NCI-H526 treated with DMSO at 0.1 percent for 48 hours (cell line): Measurements from ENCODE around the gene WASF2.
"Not testable (repeated sequence)": the region's sequence is repeated elsewhere in the genome, so short reads cannot be mapped to it uniquely, and the experiment has no call there.

Source experiments
- DNase-seq: peaks from one replicate; lab custom pipeline; 2025; lab: John Stamatoyannopoulos, UW

The WASF2 gene

GRCh38 chr1:27521861-27522431, 32.0 kb upstream of the WASF2 start:
- DNase-seq, result no peak

- DNase-seq, result no peak
These were observed 31.4 kb upstream of the WASF2 start for GRCh38 chr1:27521336-27521831.

GRCh38 chr1:27520651-27521050, 30.7 kb upstream of the WASF2 start:
- no peak for DNase-seq

DNA sequence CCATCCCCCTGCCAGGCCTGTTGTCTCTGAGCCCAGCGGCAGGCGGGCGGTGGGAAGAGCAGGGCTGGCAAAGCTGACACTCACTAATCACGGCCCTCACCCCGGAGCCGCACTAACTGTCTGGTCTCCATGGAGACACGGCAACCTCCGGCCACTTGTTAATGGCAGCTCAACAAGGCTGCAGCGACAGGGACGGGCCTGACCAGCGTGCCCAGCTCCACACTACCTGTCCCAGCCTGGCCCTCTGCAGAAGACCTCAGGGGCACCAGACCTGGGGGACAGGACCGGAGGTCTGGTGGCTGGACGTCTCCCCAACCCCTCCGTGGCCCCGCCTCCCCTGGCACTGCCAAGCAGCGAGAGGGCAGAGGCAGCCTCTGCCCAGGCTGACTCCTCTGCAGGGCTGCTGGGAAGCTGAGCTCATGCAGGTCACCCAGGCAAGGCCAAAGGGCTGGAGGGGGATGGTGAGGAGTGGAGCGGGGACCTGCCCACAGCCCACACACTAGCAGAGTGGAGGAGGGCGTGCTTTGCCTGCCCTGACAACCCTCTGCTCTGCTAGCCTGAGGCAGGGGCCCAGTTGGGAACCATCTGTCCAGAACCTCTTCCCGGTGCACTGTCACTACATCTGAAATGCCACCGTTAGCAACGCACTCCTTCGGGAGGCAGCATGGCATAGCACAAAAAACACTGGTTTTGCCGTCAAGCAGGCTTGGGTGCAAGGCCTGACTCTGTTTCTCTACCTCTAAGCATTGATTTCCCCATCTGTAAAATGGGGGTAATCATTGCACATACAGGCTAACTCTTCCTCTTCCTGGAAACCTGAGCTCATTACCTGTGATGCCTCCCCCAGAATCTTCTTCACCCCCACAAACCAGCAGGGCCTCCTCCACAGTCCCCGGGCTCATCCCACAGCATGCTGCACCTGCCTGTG, 29.6 kb upstream of the WASF2 start:
- peak; percentile 27 for DNase-seq

GRCh38 chr1:27518808-27519207, 28.8 kb upstream of the WASF2 start:
- no peak for DNase-seq

GRCh38 chr1:27517907-27518718, 28.1 kb upstream of the WASF2 start:
- DNase-seq, result no peak

GRCh38 chr1:27517301-27517700, 27.3 kb upstream of the WASF2 start:
- no peak for DNase-seq

DNA sequence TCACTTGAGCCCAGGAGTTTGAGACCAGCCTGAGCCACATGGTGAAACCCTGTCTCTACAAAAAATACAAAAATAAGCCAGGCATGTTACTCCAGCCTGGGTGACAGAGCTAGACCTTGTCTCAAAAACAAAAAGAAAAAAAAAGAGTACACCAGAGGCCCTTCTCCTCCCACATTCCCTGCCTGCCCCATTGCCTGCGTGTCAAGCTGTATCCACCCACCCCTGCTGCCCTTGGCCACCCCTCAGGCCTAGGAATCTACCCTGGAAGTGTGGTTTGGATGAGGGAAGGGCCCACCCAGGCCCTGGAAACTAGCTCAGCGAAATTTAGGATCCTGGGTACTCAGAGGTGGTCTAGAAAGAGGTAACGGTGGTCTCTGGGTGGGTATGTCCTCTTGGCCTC, 25.7 kb upstream of the WASF2 start:
- DNase-seq, result no peak

DNA sequence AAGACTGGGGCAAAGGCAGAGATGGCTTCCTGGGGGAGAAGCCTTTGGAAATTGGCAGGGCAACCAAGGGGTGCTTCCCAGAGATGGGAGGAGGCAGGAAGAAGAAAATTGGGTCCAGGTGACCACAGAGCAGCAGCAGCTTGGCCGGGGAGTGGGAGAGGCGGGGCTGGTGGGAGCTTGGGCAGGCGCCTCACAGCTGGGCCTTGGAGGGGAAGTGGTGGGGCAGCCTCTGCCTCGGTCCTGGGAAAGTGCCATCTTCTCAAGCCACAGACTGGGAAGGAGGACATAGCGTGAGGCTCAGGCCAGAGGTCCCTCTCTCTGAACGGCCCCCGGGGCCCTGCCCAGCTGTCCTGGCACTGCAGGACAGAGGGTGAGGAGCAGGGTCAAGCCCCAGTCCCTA, 24.0 kb upstream of the WASF2 start:
- no peak for DNase-seq

DNA sequence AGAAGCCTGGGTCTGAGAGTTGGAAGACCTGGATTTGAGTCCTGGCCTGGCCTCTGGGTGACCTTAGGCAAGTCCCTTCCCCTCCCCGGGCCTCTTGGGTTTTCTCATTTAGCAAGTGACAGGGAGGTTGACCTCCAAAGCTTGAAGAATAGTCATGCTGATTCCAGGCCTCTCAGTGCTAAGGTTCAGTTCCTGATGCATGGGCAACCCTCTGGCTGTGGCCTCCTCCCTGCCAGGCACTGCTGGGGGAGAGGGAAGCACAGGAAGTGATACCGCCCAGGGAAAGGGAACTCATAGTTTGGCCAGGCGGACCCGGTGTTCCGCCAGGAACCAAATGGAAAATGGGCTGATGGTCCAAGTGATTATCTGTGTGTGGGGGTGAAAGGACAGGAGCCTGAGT, 23.6 kb upstream of the WASF2 start:
- no peak for DNase-seq

DNA sequence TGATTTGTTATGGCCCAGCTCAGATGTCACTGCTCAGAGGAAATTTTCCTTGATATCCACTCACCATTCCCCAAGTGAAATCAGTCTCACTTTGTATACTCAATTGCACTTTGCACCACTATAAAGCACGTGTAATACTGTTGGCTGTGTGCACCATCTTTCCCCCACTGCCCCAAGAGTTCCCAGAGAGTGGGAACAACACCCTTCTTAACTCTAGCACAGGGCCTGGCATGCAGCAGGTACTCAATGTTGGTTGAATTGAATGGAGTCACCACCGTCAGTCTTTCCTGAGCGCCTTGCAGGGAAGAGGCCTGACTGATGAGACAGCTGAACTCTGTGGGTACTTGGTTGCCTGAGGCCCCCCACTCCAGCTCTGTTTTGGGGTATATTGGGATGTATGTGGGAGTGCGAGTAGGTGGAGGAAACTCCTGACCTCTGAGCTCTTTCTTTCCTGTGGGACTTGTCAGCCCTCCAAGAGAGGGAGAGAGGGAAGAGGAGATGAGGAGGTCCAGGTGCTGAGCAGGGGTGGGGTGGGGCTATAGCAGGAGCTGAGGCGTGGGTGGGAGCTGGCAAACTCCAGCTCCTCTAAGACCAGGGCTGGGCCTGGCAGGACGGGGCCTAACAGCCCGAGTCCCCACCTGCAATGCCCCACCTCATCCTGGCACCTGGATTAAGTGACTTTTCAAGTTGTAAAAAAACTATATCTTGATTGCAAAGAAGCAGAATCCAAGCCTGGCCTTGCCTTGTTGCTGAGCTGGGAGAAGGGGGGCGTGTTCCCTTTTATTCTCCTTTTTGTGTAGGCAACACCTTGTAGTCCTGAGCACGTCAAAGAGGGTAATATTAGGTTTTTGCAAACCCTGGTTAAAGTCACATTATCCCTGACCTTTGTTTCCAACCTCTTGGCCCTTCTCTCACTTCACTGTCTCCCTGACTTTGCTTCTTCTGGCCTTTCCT, 19.4 kb upstream of the WASF2 start:
- DNase-seq, result no peak

GRCh38 chr1:27507960-27508665, 18.1 kb upstream of the WASF2 start:
- no peak for DNase-seq

GRCh38 chr1:27506703-27507102, 16.7 kb upstream of the WASF2 start:
- DNase-seq, result no peak

DNA sequence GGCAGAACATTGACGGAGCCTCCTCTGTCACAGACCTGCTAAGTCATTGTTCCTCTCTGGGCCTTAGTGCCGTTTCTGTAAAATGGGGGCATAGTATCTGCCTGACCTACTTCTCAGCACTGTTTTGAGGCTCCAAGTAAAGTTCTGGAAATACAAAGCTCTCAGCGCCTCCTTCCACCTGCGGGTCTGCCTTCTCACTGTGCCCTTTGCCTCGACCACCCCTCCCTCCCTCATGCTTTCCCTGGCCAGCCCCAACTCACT, 15.4 kb upstream of the WASF2 start:
- no peak for DNase-seq

GRCh38 chr1:27504588-27505419, 14.8 kb upstream of the WASF2 start:
- no peak for DNase-seq

DNA sequence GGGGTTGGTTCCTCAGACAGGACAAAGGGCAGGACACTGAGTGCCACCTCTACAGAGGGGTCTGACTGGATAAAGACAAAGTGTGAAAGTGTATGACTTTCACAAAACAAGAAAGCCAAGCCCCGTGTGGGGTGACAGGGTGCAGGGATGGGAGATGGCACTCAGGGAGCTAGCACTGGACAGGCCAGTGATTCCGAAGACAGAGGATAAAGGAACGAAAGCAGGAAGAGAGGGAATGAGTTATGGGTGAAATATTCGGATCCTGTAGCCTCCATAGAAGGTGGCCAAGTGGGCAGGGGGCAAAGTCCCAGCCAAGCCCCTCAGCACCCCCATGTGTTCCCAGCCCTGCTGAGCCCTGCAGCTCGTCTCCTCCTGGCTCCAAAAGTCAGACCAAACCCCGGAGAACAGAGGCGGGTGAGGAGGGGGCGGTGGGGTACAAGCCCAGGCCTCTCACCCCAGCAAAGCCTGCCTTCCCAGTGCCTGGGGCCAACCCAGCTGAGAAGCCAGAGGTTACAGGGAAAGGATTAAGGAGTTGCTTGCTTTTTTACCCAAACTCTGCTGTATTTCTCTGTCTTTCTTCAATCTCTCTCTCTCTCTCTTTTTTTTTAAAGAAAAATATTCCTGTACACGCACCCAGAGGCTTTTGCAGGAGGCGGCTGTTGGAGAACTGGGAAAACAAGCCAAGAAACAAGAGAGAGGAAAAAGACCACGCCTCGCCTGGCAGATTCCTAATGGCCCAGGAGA, 14.0 kb upstream of the WASF2 start:
- no peak for DNase-seq

DNA sequence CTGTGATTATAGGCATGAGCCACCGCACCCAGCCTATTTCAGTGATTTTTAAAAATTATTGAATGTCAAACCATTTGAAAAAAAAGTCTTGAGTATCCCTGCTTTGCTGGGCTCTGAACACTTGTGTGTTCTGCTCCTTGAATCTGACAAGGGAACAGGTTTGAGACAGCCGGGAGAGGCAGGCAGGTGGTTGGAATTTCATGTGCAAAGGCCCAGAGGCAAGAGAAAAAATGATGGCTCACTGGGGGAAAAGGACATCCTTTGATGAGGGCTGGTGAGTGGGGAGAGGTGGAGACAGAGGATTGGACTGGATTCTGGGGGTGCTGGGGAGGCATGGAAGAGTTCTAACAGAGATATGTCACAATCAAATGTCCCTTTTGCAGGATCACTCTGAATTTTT, 13.1 kb upstream of the WASF2 start:
- DNase-seq, result no peak

- not testable (repeated sequence) for DNase-seq
These were observed 11.2 kb upstream of the WASF2 start for GRCh38 chr1:27501159-27501558.

GRCh38 chr1:27499142-27499541, 9.2 kb upstream of the WASF2 start:
- DNase-seq, result no peak
